GM18505 (cell line): ENCODE data around the gene CALN1.

Experiments used
- ATAC-seq: cut with Tn5 transposase; IDR thresholded peaks from one replicate; pipeline ENCODE4 v1.9.1; 2021; ENCODE audit not compliant: unreplicated experiment
- POLR2A ChIP-seq: IDR thresholded peaks from 4 replicates; pipeline ENCODE4 v1.6.1; 2011; ENCODE audit warnings: borderline replicate concordance; ENCODE audit not compliant: insufficient read depth, insufficient read length; ENCODE audit errors: extremely low read depth

Gene CALN1

DNA sequence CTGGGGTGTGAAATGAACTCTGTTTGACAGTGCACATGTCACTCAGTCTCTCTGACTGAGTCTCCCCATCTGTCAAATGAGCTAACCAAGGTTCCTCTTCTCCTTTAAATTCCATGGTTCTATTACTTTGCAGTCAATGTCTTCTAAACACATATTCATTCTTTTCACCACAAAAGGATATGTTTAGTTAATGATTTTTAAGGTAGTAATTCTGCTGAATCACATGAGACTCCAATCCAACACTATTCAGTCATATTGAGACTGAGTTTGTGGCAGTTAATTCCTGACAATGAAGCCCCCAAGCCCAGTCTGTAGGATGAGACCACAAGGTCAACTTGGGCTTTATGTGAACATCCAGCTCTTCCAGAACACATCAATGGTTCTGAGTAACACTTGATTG, 85.3 kb downstream of the CALN1 start:
- TF ChIP-seq POLR2A = no peak

GRCh38 chr7:72326365-72326764, 85.8 kb downstream of the CALN1 start:
- TF ChIP-seq POLR2A = no peak
- no peak for ATAC-seq

More for the DNA sequence above, 85.3 kb downstream of the CALN1 start:
- no peak for ATAC-seq

GRCh38 chr7:72325561-72325960, 86.6 kb downstream of the CALN1 start:
- TF ChIP-seq POLR2A = no peak
- no peak for ATAC-seq

DNA sequence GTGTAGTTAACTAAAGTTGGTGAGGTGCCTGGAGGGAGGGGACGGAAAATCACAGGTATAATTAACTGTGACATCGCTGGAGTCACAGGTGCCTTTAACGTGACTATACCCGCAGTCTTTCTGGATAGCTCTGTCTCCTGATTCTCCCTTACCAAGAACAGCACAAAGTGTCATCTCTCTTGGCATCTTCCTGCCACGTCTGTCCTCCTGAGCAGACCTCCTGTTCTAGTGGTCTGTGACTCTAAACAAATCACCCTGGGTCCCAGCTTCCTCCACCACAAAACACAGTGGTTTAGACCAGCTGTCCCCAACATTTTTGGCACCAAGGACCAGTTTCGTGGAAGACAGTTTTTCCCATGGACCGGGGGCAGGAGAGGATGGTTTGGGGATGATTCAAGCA, 90.5 kb downstream of the CALN1 start:
- no peak for ATAC-seq

GRCh38 chr7:72321081-72321480, 91.1 kb downstream of the CALN1 start:
- no peak for ATAC-seq
- TF ChIP-seq POLR2A = no peak

More for the DNA sequence above, 90.5 kb downstream of the CALN1 start:
- no peak for TF ChIP-seq POLR2A

DNA sequence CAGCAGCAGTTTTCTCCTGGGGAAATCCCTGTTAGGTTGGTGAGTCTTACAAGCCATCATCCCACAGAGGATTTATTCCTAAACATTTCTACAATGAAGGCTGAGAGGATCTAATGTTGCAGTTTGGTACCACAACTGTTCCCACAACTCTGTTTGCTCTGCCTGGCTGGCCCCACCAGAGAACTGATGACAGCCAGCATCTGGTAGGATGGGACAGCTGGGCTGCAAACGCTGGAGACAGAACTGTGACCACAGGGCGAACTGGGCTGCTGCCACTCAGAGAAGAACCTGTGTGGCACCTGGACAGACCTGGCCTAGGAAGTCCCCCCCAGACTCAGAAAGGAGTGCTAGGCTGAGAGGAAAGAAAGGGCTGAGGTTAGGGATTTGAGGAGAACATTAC, 94.8 kb downstream of the CALN1 start:
- no peak for ATAC-seq
- TF ChIP-seq POLR2A = no peak

DNA sequence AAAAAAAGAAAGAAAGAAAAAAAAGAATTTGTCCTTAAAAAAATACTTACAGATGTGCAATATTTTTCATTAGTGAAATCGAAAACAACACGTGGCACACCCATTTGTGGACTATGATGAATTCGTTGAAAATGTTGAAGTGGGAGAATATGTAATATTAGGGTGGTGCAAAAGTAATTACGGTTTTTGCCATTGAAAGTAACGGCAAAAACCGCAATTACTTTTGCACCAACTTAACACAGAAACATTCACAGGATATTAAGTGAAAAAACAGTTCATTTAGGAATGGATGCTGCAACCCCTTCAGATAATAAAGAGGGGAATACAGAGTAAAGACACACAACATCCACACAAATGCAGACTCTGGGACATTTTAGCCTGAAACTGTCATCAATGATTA, 96.0 kb downstream of the CALN1 start:
- no peak for TF ChIP-seq POLR2A
- no peak for ATAC-seq

DNA sequence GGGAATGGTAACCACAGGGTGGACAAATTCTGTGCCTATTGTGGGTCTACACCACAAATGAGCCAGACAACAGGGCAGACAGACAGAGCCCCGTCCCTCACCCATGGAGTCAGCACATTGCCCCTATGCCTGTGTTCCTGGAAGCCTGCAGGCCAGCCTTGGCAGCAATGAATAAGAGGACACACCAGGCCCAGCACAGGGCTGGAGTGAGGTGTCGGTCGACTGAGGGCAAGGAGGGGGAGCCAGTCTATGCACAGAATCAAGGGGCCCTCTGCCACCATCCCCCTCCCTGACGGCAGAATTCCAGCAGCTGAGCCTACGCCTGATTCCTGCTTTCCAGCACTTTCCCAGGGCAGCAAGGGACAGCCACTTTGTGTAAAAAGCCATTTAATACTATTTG, 98.2 kb downstream of the CALN1 start:
- TF ChIP-seq POLR2A = no peak
- no peak for ATAC-seq

DNA sequence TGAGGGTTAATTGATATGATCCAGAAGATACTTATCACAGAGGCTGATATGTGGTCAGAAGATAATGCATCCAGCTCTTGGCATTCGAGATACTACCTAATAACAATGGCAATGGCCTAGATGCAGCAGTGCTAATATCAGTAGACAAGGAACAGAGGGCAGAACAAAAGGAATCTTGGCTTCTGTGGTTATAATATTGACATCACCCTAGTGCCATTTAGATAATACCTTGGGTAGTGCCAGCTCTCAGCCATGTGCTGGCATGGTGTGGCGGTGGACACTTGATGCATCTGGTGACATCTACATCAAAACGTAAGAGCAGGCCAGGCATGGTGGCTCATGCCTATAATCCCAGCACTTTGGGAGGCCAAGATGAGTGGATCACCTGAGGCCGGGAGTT, 101.8 kb downstream of the CALN1 start:
- TF ChIP-seq POLR2A = no peak
- ATAC-seq = no peak

DNA sequence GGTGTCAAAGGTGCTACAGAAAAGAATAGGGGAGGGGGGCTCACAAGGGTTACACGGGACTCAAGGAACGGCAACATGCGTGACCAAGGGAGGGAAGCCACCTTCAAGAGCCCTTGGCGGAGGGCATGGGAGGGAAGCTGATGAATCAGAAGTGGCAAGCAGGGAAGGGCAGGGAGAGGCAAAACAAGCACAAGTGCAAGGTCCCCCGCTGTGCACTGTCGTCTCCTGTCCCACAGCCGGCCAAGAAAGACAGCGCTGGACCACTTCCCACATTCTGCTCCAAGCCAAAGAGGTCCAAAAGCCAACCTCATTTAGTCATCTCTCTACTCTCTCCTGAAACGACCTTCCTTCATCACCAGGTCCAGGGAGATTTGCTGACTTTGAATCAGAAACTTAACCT, 102.7 kb downstream of the CALN1 start:
- ATAC-seq = no peak
- no peak for TF ChIP-seq POLR2A

- no peak for TF ChIP-seq POLR2A
Observed at GRCh38 chr7:72308986-72309385, 103.2 kb downstream of the CALN1 start.

GRCh38 chr7:72307566-72307965, 104.6 kb downstream of the CALN1 start:
- TF ChIP-seq POLR2A = no peak
- ATAC-seq = no peak

More at GRCh38 chr7:72308986-72309385, 103.2 kb downstream of the CALN1 start:
- ATAC-seq = no peak

DNA sequence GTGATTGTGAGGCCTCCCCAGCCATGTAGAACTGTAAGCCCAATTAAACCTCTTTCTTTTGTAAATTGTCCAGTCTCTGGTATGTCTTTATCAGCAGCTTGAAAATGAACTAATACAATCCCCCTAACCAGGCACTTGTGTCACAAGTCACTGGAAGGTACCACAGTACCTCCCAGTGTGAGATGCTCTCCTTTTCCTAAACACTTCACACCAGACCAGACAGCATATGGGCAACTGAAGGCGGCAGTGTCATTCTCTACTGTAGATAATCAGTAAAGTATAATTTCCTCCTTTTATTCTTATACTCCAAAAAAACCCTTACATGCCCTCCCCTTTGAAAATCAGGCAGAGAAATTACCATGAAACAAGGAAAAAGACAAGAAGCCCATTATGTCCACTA, 113.2 kb downstream of the CALN1 start:
- ATAC-seq = no peak
- no peak for TF ChIP-seq POLR2A

- ATAC-seq = no peak
- TF ChIP-seq POLR2A = no peak
Observed at GRCh38 chr7:72298091-72298490, 114.0 kb downstream of the CALN1 start.

DNA sequence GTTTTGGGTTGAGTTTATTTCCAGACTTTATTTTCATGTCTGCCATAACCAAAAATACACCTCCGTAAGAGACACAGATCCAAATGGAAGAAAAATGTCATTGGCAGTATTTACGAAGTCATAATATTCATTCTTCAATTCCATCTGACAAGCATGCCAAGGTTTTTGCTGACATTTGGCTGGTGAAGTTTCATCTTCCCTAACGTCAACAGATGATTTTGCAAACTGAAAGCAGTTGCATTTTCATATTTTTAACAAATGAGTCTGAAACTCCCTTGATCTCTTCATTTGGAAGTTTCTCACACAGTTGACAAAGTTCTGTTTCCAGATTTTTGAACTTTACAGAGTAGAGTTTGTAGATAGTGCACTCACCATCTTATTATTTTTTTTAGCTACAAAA, 114.5 kb downstream of the CALN1 start:
- no peak for ATAC-seq
- TF ChIP-seq POLR2A = no peak
